Measurements from ENCODE around the gene UIMC1.

GRCh38 chr5:176998828-176999227, 7.8 kb downstream of the UIMC1 start:
- TF ChIP-seq GATA2 (IDR thresholded peaks at IDR 0.05; ENCODE audit: low read depth, low read length): no peak
- no peak for TF ChIP-seq GATA3 (IDR thresholded peaks at IDR 0.05; ENCODE audit: low read depth, low read length)
